Adrenal gland (tissue), 5 donors: ENCODE results near the gene LRPPRC.
"Not testable (repeated sequence)": the region's sequence is repeated elsewhere in the genome, so short reads cannot be mapped to it uniquely, and the experiment has no call there.

Experiments
- CTCF ChIP-seq, 6 experiments: fragments of 450-650 bp in 4 of 6; fragments of 200-600 bp in 2 of 6; sonication (generic) in 1 of 6; IDR thresholded peaks; 1 replicate in 5 of 6; 2 replicates in 1 of 6; pipeline versions ENCODE4 v1.5.1 to v1.8.0; 2016 to 2021; ENCODE audit warnings: antibody characterized with exemption in 6 of 6, mild to moderate bottlenecking in 2 of 6, moderate library complexity in 1 of 6
- POLR2A ChIP-seq, 2 donors: fragments of 450-650 bp; IDR thresholded peaks; one replicate each; pipeline ENCODE4 v1.6.1; 2017; ENCODE audit warnings: antibody characterized with exemption in 2 of 2, mild to moderate bottlenecking in 2 of 2, moderate library complexity in 1 of 2
- donor health status: DM: no; HTN: no; CAD: no.

- not testable (repeated sequence) for TF ChIP-seq CTCF, POLR2A (IDR thresholded peaks at IDR 0.05)
These were observed 31.3 kb upstream of the LRPPRC start for GRCh38 chr2:44027076-44027475.
